NCI-H774 (cell line): ENCODE data around the gene OR2D2.
A peak's percentile ranks its signal among the peaks of the same experiment; 100 is the strongest.
"Not testable (repeated sequence)": the region's sequence is repeated elsewhere in the genome, so short reads cannot be mapped to it uniquely, and the experiment has no call there.

ENCODE experiments used
- DNase-seq: peaks from one replicate; lab custom pipeline; 2025; lab: John Stamatoyannopoulos, UW

The OR2D2 gene, protein sequence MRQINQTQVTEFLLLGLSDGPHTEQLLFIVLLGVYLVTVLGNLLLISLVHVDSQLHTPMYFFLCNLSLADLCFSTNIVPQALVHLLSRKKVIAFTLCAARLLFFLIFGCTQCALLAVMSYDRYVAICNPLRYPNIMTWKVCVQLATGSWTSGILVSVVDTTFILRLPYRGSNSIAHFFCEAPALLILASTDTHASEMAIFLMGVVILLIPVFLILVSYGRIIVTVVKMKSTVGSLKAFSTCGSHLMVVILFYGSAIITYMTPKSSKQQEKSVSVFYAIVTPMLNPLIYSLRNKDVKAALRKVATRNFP

DNA sequence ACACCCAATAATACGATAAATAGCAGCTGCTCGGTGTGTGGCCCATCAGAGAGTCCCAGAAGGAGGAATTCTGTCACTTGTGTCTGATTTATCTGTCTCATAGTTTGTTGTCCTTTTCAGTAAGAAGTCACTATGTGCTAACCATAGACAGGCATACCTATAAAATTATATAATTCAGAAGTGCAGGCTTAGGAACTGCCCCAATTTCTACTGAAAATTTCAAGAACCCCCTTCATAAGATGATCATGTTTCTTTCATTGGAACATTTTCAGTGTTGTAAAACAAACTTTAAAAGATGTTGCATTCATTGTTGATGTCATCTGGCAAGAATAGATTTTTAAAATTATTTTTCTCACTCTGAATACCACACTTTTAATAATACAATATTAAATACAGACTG, at the start of gene OR2D2:
TSS of gene OR2D2 (minus strand) at position 101 of the 400 bp plus-strand sequence. CDS start at position 101, 0 bp downstream.
- DNase-seq, result no peak

DNA sequence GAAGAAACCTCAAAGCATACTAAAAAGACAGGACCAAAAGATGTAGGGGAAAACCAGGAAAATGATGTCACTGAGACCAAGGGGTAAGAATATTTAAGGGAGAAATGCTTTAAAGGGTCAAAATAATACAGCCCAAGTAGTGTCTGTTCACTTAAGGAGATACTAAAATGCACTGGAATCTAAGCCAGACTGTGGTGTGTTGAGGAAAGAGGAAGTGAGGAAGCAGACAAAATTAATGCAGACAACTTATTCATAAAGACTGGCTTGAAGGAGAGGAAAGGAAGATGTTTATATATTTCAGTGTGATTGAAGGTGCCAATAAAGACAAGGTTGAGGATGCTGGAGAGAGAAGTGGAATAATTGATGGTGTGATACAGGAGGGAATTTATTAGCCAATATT, 49.7 kb upstream of the OR2D2 start:
- DNase-seq, result no peak

DNA sequence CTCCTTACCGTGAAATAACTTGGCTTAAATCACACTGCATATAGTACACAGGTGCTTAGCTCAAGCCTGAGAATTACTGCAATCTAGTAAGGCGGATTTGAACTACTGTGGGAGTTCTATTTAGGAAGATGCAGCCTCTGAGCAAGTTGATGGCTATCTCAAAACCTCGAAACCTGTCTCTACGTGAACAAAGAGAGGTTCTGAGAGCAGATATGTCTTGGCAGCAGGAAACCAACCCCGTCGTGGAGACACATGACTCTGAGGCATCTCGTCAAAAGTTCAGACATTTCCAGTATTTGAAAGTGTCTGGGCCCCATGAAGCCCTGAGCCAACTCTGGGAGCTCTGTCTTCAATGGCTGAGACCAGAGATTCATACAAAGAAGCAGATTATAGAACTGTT, 39.8 kb upstream of the OR2D2 start:
- DNase-seq, result no peak

DNA sequence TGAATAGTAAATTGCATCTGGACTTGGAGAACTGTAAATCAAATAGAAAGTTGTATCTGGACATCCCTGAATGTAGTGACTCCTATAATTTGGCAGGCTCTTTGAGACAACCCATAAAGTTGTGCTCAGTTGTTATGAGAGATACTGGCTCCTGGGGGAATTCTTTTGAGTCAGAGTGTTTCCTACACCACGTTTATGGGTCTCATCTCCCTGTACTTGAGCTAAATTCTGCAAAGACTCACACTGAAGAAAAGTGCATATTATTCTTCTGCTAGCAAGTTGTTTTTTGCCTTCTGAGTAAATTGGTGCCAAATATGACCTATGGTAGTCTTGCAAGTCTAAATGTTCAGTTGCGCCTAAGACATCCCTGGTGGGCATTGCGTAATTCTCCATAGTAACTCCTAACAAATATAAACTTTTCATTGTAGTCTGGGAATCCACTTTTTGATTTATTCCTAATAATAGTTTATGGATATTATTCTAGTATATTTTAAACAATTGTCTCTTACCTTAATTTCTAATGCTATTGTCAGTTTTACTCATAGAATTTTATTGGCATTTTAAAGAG, 38.9 kb upstream of the OR2D2 start:
- DNase-seq, result no peak

DNA sequence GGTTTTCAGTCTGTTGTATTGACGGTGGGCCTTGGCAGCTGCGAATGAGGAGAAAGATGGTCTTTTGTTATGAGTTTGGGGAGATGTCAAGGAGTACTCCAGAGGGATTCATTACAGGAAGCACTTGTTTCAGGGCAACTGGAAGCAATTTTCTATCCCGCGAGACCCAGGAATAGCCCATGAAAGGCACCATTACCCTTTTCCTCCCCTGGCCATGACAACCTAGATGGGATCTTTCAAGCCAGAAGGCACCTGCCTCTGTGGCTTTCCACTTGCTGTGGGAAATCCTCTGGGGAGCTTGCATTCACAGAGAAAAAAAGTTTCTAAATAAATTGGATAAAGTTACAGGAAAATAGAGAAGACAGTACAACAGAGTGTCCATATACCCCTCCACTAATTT, 36.6 kb upstream of the OR2D2 start:
- DNase-seq, result no peak

DNA sequence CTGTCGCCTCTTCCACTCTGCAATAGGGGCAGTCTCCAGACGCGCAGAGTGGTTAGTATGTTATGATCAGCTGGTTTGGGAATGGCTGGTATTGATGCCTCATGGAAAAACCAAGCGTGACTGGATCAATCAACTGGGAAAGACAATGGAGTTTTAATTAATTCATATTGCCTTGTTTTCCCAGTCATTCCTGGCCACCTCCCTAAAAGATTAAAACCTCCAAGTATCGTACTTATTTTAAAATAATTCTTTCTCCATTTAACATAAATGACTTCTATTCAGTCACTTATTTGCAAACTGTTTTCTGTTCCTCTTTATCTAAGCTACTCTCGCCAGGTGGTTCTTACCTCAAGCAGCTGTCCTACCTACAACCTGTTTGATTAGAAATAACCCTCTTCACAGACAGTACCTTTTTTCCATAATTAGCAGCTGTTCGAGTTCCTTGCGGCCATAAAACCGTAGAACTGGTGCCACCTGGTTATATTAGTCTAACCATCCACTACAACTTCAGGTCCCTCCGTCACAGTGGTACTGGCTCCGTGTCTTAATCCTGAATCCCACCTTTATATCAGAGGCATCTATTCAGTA, 34.8 kb upstream of the OR2D2 start:
- DNase-seq, result peak; percentile 12

DNA sequence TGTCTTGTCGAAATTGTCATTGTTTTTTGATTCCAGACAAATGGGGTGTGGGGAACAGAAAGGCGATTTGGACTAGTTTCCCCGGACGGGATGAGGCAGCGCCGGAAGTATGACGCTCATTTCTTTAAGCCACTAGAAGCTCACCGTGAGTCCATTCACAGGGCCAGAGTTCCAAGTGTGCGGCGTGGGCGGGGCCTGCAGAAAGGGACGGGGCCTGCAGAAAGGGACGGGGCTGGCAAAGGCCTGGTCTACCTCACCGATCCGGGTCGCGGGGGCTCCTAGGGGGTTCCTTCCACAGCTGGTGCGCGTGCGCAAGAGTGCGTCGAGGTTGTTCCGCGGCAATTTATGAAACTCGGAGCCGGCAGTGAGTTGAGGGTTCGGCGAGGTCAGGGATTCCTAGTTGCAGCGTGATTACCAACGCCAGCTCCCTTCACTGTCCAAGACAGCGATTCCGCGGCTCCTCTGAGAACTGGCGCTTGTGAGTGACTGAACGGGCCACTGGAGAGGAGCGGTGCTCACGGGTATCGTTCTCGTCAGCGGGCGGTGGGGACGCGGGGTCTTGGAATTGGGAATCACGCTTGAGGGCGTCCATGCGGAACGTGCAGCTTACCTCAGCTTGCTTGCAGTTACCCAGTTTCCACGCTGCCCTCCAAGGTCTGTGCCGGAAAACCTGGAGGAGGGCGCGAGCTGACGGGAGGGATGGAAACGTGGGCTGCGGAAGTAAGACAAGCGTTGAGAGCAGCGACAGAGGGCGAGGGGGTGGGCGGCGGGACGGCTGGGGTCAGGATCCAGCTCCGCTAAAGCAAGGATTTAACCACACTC, 34.1 kb upstream of the OR2D2 start, which contains the start of gene ZNF215:
TSS of gene ZNF215 (plus strand) at position 219 of the 822 bp plus-strand sequence. CDS start 5,847 bp downstream, outside the sequence.
- peak; percentile 92 for DNase-seq

DNA sequence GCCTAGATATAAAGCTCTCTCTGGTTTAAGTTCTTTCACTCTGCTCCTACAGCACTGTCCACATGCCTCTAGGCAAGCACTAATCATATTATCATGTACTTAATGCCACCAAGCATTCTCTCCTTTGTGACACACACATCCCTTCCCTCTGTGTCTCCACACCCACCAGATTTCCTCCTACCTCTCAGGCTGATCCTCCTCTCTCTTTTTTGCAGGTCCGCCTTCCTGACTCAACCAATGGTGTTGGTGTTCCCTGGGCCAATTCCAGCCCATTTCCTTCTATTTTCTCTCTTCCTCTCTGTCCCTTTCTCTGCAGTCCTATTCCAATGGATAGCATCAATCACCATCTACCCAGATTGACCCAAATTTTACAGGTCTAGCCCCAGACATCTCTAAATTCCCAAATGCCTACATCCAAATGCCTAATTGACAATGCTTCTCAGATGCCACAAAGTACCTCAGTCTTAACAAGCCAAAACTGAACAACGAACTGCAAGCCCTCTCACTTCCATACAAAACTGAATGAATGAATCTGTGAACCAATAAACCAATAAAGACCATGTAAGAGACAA, 33.4 kb upstream of the OR2D2 start:
- peak; percentile 36 for DNase-seq

DNA sequence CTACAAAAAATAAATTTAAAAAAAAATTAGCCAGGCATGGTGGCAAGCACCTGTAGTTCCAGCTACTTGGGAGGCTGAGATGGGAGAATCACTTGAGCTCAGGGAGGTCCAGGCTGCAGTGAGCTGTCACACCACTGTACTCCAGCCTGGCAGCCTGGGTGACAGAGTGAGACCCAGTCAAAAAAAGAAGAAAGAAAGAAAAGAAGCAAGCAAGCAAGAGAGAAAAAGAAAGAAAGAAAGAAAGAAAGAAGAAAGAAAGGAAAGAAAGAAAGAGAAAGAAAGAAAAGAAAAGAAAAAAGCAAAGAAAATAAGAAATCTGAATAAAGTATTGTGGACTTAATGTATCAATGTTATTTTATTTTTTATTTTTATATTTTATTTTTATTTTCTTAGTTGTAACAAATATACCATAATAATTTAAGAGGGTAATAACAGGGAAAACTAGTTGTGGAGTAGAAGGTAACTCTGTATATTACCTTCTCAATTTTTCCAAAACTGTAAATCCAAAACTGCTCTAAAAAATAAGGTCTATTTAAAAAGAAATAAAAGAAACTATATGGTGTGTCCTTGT, 32.8 kb upstream of the OR2D2 start:
- no peak for DNase-seq

DNA sequence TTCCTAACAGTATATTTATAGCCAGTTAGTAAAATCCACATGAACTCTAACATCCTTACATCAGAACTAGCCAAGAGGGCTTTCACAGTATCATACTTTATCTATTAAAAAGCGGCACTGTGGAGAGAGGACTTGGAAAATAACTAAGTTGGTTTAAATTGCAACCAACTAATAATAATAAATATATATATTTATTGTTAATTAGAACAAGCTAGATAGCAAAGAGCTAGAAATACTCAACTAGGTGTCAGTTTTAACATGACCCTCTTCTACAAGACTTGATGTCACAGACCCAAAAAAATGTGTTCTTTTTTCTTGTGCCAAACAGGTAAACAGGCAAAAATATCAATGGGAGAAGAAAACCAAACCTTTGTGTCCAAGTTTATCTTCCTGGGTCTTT, 28.4 kb upstream of the OR2D2 start, which contains the start of gene OR2D3:
TSS of gene OR2D3 (plus strand) at position 301 of the 400 bp plus-strand sequence. CDS start at position 301, 0 bp downstream.
- DNase-seq, result no peak

DNA sequence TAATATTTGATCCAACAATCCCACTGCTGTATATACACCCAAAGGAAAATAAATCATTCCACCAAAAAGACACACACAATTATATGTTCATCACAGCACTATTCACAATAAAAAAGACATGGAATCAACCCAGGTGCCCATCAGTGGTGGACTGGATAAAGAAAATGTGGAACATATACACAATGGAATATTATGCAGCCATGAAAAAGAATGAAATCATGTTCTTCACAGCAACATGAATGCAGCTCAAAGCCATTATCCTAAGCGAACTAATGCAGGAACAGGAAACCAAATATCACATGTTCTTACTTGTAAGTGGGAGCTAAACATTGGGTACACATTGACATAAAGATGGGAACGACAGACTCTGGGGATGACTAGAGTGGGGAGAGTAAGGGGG, 27.4 kb upstream of the OR2D2 start:
- DNase-seq, result no peak

DNA sequence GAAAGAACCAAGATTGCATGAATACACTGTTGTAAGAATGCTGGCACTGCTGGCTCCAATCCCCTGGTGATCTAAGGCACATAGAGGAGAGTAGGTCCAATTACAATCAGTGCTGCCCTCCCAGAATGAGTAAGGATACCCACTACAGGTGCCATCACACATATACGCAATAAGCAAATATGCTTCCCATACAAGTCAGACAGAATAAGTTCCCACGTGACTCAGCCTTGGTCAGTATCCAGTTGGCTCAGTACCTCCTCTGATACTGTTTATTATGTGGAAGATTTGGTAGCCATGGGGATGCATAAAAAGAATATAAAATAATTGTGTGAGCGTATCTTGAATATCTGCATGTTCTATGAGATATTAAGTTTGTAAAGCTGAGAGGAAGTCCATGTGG, 19.6 kb upstream of the OR2D2 start:
- no peak for DNase-seq

DNA sequence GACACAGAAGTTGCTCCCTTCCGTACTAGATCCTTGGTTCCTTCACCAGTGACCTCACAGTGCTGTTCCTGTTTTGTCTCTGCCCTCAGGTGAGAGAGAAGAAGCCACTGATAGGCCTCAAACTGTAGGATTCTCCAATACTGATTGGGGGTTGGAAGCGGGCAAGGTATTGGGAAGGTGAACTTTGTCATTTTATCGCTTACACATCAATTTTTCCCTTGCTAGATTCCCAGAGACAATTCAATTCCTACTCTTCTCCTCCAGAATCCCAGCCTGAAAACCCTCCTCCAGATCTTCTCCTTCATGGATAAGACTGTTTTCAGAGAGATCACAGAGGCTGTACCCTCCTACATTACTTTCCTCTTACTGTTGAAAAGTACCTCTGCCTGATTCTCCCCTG, 19.1 kb upstream of the OR2D2 start:
- DNase-seq, result no peak

DNA sequence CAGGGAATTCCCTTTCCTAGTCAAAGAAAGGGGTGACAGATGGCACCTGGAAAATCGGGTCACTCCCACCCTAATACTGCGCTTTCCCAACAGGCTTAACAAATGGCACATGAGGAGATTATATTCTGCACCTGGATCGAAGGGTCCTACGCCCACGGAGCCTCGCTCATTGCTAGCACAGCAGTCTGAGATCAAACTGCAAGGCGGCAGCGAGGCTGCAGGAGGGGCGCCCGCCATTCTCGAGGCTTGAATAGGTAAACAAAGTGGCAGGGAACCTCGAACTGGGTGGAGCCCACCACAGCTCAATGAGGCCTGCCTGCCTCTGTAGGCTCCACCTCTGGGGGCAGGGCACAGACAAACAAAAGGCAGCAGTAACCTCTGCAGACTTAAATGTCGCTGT, 12.5 kb upstream of the OR2D2 start:
- DNase-seq, result not testable (repeated sequence)

DNA sequence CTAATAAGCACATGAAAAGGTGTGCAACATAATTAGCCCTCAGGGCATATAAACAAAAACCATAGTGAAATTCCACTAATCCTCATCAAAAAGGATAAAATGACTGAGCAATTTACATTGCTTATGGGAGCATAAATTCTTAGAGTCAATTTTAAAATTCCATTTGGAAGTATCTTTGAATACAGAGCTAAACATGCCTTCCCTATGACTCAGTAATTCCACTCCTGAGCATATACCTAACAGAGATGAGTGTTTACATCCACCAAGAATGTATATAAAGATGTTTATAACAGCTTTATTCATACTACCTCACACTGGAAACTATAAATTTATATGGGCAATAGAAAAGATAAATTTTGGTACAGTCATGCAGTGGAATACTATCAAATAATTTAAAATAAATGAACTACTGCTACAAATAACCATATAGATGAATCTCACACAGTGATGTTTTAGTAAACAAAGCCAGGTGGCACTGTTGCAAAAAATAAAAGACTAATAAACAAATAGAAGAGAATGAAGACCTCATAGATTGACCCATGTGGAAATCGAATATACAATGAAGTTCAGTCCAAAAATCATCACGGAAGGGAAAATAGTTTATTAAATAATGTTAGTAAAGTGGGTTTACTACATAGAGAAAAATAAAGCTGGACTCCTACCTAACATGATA, 8.2 kb upstream of the OR2D2 start:
- no peak for DNase-seq

DNA sequence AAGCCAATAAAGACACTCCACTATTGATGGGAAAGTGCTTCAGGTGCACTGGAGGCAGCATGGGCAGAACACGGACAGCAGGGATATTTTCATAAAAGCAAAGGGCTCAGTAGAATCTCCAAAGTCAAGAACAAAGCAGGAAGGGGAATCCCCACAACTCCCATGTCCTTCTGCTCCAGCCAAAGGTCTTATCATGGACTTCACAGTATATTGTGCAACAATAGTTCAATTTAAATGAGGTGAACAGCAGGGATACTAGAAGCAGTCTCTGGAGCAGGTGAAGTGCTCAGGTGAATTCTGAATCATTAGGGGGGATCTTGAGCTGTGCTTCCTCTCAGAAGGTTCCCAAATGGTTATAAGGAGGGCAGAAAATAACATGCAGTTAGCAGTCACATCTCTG, 6.6 kb upstream of the OR2D2 start:
- DNase-seq, result no peak

DNA sequence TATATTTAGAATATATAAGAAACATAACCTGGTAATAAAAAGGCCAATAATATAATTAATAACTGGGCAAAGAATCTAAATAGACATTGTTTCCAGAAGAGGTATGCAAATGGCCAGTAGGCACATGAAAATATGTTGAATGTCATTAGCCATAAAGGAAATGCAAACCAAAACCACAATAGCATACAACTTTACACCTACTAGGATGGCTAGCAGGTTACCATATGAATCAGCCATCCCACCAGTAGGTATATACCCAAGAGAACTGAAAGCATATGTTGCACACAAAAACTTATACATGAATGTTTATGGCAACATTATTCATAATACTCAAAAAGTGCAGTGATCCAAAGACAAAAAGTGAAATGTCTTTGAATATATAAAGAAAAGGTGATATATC, 2.7 kb upstream of the OR2D2 start:
- no peak for DNase-seq

DNA sequence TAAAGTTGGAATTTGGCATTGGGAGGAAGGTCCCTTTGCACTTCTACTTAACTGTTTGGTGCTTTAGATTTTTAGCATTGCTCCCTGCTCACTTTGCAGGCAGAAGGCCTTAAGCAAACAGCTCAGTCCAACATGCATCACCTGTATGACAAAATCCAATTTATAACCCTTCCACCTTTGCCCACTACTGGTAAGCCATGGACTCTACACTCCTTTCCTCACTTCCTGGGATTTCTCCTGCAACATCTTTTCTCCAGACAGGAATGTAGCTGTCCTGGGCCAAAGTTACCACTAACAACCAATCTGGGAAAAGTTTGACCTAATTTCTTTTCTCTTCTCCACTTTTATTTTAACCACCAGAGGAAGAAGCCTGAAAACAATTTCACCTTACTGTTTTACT, 1.8 kb upstream of the OR2D2 start:
- no peak for DNase-seq

DNA sequence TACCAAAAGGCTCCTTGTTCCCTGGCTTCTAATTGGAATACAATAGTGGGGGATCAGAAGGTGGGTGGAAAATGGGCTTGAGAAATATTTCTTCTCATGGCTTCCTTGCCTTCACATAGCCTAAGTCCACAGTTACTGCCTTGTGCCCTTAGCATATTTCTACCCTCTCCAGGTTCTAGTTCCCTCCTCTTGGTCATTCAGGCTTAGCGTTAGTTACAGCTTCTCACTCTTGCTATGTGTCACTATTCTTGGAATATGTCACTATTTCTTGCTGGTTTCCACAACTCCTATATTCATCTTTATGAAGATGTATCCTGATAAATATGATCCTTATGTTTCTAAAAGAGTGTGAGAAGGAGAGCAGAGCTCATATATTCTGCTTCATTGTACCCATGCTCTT, 2.5 kb downstream of the OR2D2 start:
- no peak for DNase-seq

DNA sequence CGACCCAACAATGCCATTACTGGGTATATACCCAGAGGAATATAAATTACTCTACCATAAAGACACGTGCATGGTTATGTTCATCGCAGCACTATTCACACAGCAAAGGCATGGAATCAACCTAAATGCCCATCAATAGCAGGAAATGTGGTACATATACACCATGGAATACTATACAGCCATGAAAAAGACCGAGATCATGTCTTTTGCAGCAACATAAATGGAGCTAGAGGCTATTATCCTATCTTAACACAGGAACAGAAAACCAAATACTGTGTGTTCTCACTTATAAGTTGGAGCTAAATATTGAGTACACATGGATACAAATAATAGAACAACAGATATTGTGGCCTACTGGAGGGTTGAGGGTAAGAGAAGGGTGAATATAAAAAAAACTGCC, 3.5 kb downstream of the OR2D2 start:
- DNase-seq, result no peak

DNA sequence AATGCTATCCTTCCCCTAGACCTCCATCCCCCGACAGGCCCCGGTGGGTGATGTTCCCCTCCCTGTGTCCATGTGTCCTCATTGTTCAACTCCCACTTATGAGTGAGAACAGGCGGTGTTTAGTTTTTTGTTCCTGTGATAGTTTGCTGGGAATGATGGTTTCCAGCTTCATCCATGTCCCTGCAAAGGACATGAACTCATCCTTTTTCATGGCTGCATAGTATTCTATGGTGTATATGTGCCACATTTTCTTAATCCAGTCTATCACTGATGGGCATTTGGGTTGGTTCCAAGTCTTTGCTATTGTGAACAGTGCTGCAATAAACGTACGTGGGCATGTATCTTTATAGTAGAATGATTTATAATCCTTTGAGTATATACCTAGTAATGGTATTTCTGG, 4.6 kb downstream of the OR2D2 start:
- DNase-seq, result not testable (repeated sequence)
